HEK293 (cell line): ENCODE measurements around the gene RBMS3.

Source experiments
- TCF7L2 ChIP-seq: IDR thresholded peaks from 2 replicates; pipeline ENCODE4 v1.6.1; 2011; ENCODE audit warnings: low read depth, mild to moderate bottlenecking, inconsistent platforms, low read length, moderate library complexity, borderline replicate concordance
- ZBTB11 ChIP-seq: fragments of 450-650 bp; formaldehyde crosslinking; conservative IDR thresholded peaks from 2 replicates; pipeline ENCODE4 v1.5.1; 2016; ENCODE audit warnings: low read depth, missing biosample characterization, missing genetic modification characterization
- ZNF138 ChIP-seq: fragments of 450-650 bp; formaldehyde crosslinking; IDR thresholded peaks from 2 replicates; pipeline ENCODE4 v1.5.1; 2016; ENCODE audit warnings: missing biosample characterization, missing genetic modification characterization, borderline replicate concordance
- ZNF19 ChIP-seq: fragments of 450-650 bp; formaldehyde crosslinking; IDR thresholded peaks from 2 replicates; pipeline ENCODE4; 2016; ENCODE audit warnings: missing biosample characterization, missing genetic modification characterization, low read depth
- ZNF311 ChIP-seq: fragments of 450-650 bp; formaldehyde crosslinking; IDR thresholded peaks from 2 replicates; pipeline ENCODE4 v1.5.1; 2017; ENCODE audit warnings: missing biosample characterization, missing genetic modification characterization, borderline replicate concordance
- ZNF654 ChIP-seq: fragments of 450-650 bp; formaldehyde crosslinking; IDR thresholded peaks from 2 replicates; pipeline ENCODE4 v1.5.1; 2016; ENCODE audit warnings: low read depth, missing biosample characterization, missing genetic modification characterization
- ZSCAN30 ChIP-seq: fragments of 450-650 bp; IDR thresholded peaks from 2 replicates; pipeline ENCODE4 v1.5.1; 2018; ENCODE audit warnings: missing biosample characterization, mild to moderate bottlenecking, missing genetic modification characterization, moderate library complexity
- ZXDB ChIP-seq: fragments of 450-650 bp; formaldehyde crosslinking; IDR thresholded peaks from 2 replicates; pipeline ENCODE4 v1.5.1; 2016; ENCODE audit warnings: missing biosample characterization, missing genetic modification characterization
- TF ChIP-seq, protein P1 (sequence below): fragments of 450-650 bp; formaldehyde crosslinking; IDR thresholded peaks from 2 replicates; pipeline ENCODE4 v1.5.1; 2017; ENCODE audit warnings: missing biosample characterization, mild to moderate bottlenecking, missing genetic modification characterization, moderate library complexity
- TF ChIP-seq, protein P2 (sequence below): fragments of 450-650 bp; formaldehyde crosslinking; IDR thresholded peaks from 2 replicates; pipeline ENCODE4 v1.5.1; 2017; ENCODE audit warnings: missing biosample characterization, missing genetic modification characterization

DNA sequence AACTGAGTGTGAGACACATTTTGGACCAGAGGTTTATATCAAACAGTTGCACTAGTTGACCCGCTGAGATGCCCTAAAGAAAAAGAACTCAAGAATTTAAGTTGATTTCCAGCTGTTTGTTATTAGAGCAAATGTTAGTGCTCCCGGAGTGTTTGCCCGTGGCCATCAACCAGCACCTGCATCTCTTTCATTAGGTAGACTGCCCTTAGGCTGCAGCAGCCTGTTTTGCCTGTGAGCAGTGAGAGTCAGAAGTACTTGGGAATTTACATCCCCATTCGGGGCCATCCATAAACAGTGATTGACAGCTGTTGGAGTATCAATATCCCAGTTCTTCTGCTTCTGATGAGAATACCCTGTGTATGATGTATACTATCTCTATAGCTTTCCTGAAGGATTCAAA lies 492.6 kb downstream of the RBMS3 start:
- TF ChIP-seq ZNF311 (tag by site-specific recombination) (no peak), ZNF654 (tag by site-specific recombination) (no peak), ZNF138 (tag by site-specific recombination) (no peak), ZBTB11 (tag by site-specific recombination) (no peak), ZSCAN30 (tag by site-specific recombination) (no peak), ZNF19 (tag by site-specific recombination) (no peak), ZXDB (no peak), TCF7L2 (no peak)
- TF ChIP-seq, protein P1, sequence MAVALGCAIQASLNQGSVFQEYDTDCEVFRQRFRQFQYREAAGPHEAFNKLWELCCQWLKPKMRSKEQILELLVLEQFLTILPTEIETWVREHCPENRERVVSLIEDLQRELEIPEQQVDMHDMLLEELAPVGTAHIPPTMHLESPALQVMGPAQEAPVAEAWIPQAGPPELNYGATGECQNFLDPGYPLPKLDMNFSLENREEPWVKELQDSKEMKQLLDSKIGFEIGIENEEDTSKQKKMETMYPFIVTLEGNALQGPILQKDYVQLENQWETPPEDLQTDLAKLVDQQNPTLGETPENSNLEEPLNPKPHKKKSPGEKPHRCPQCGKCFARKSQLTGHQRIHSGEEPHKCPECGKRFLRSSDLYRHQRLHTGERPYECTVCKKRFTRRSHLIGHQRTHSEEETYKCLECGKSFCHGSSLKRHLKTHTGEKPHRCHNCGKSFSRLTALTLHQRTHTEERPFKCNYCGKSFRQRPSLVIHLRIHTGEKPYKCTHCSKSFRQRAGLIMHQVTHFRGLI (tag by site-specific recombination): no peak
- TF ChIP-seq, protein P2, sequence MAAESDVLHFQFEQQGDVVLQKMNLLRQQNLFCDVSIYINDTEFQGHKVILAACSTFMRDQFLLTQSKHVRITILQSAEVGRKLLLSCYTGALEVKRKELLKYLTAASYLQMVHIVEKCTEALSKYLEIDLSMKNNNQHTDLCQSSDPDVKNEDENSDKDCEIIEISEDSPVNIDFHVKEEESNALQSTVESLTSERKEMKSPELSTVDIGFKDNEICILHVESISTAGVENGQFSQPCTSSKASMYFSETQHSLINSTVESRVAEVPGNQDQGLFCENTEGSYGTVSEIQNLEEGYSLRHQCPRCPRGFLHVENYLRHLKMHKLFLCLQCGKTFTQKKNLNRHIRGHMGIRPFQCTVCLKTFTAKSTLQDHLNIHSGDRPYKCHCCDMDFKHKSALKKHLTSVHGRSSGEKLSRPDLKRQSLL: no peak
